ENCODE measurements around the gene RFK. TPM values are rescaled to one million over a fixed set of nuclear protein-coding genes. Genes with fewer than 3 reads are reported as not detected.

Gene RFK
- total and polyA plus RNA-seq, 2 of the 13 experiments (the other 11 are each of a cell fraction or from before 2014, with no cell fraction given) = 18.2 to 37.2 TPM

- Histone ChIP-seq H3K36me3 (replicated peaks in 1 of 2; ENCODE audit: control insufficient read depth in 1 of 2, insufficient read depth in 2 of 2, low read length in 2 of 2) (no peaks in the 10 kb centered on the region), H3K27ac (ENCODE audit: extremely low read length, insufficient read depth, low read length) (no peak overlapping the region), H3K4me2 (ENCODE audit: low read depth, low read length) (no peak overlapping the region), H3K4me1 (ENCODE audit: insufficient read depth, low read length) (peaks cover 40% of the 10 kb centered on the region), H2AFZ (ENCODE audit: low read length) (no peak overlapping the region), H3K4me3 (replicated peaks in 1 of 3; ENCODE audit: insufficient read depth in 1 of 3, low read depth in 2 of 3, low read length in 3 of 3) (no peak overlapping the region), H3K79me2 (ENCODE audit: insufficient read depth, low read length) (peaks cover 19% of the 10 kb centered on the region), H3K9me3 (ENCODE audit: low read length) (no peaks in the 10 kb centered on the region), H3K9ac (ENCODE audit: insufficient read depth, low read depth, low read length) (no peak overlapping the region), H3K27me3 (ENCODE audit: control insufficient read depth in 1 of 2, insufficient read depth in 2 of 2, low read length in 2 of 2) (no peaks in the 10 kb centered on the region), H4K20me1 (ENCODE audit: insufficient read depth, low read length) (no peaks in the 10 kb centered on the region)
- FAIRE-seq (no peak), ATAC-seq (no peak), DNase-seq (ENCODE audit: low spot score) (no peak)
- 94% methylated on average over 6 of the region's 6 CpGs for WGBS (ENCODE audit: low lambda C conversion rate)
- TF ChIP-seq LCORL (IDR thresholded peaks at IDR 0.05) = no peak
- no peak for TF ChIP-seq LCORL (CRISPR knock-in tag; IDR thresholded peaks at IDR 0.05)
- no peak for TF ChIP-seq FUBP1 (CRISPR knock-in tag; IDR thresholded peaks at IDR 0.05; ENCODE audit: borderline replicate concordance)
- no peak for TF ChIP-seq HOXA9 (CRISPR knock-in tag; IDR thresholded peaks at IDR 0.05; ENCODE audit: borderline replicate concordance)
- no peak for TF ChIP-seq DBP (CRISPR knock-in tag; IDR thresholded peaks at IDR 0.05; ENCODE audit: not compliant biosample characterization)
- TF ChIP-seq SYNCRIP (IDR thresholded peaks at IDR 0.05; ENCODE audit: insufficient read depth, low read depth, low read length) = no peak
- TF ChIP-seq BRCA1 (CRISPR knock-in tag; IDR thresholded peaks at IDR 0.05) = no peak
- TF ChIP-seq DZIP1 (CRISPR knock-in tag; IDR thresholded peaks at IDR 0.05) = no peak
- no peak for TF ChIP-seq MEIS1 (CRISPR knock-in tag; IDR thresholded peaks at IDR 0.05; ENCODE audit: borderline replicate concordance)
- TF ChIP-seq IRF9 (CRISPR knock-in tag; IDR thresholded peaks at IDR 0.05; ENCODE audit: borderline replicate concordance) = no peak
- TF ChIP-seq ZNF138 (CRISPR knock-in tag; IDR thresholded peaks at IDR 0.05; ENCODE audit: low read depth) = no peak
- no peak for TF ChIP-seq ZNF343 (CRISPR knock-in tag; IDR thresholded peaks at IDR 0.05)
- TF ChIP-seq SMAD9 (CRISPR knock-in tag; IDR thresholded peaks at IDR 0.05) = no peak
- no peak for TF ChIP-seq ZNF691 (CRISPR knock-in tag; IDR thresholded peaks at IDR 0.05; ENCODE audit: borderline replicate concordance, low read depth)
- TF ChIP-seq BATF2 (CRISPR knock-in tag; IDR thresholded peaks at IDR 0.05) = no peak
- TF ChIP-seq ZNF782 (CRISPR knock-in tag; IDR thresholded peaks at IDR 0.05; ENCODE audit: borderline replicate concordance) = no peak
- no peak for TF ChIP-seq NR1H2 (CRISPR knock-in tag; IDR thresholded peaks at IDR 0.05; ENCODE audit: borderline replicate concordance, low read depth)
- intact Hi-C loops (cut with micrococcal nuclease; ENCODE audit: unreplicated experiment) (no loop called here), in situ Hi-C loops (cut with HindIII; ENCODE audit: extremely low pct_ligation_motif_present, low pct_unique_long_range_greater_than_20kb) (no loop called here)
- no TSS peak for BruUV-seq (replicated peaks)
- ChIA-PET POLR2A (no interaction called here), CTCF (ENCODE audit: low intra/inter-chr PET ratio, low total read pairs) (no interaction called here)
Observed at GRCh38 chr9:76396144-76396543, 1.9 kb upstream of the RFK start.

Measured in HepG2 (cell line).